ENCODE measurements around the gene CACNA1D. TPM values are rescaled to one million over a fixed set of nuclear protein-coding genes. Genes with fewer than 3 reads are reported as not detected.

CACNA1D gene
- total RNA-seq, 3 donors from 2014 or later: 0.96 to 50.3 (median 32.1) TPM

- Histone ChIP-seq H3K9me3 (no peaks in the 10 kb centered on the region), H3K27ac (no peak overlapping the region), H3K27me3 (no peaks in the 10 kb centered on the region), H3K4me3 (no peak overlapping the region), H3K4me1 (no peaks in the 10 kb centered on the region), H3K36me3 (no peaks in the 10 kb centered on the region)
- intact Hi-C loops (cut with DNase I; ENCODE audit: low total_unique reads): loop anchor here (10.0 kb wide), 1 partner anchor 1312 kb away; no protein-coding TSS in a partner anchor
- TF ChIP-seq CTCF (IDR thresholded peaks at IDR 0.05) (no peak), POLR2A (IDR thresholded peaks at IDR 0.05) (no peak), POLR2AphosphoS5 (IDR thresholded peaks at IDR 0.05) (no peak)
- no peak for DNase-seq (ENCODE audit: low spot score in 2 of 2)
These were observed 208.5 kb downstream of the CACNA1D start for GRCh38 chr3:53702776-53703530.

GRCh38 chr3:53703630-53704362 is 209.4 kb downstream of the CACNA1D start:
- intact Hi-C loops (cut with DNase I; ENCODE audit: low total_unique reads): loop anchor here (10.0 kb wide), 1 partner anchor 1311 kb away; no protein-coding TSS in a partner anchor
- Histone ChIP-seq H3K4me3 (no peak overlapping the region), H3K27me3 (no peaks in the 10 kb centered on the region), H3K4me1 (no peaks in the 10 kb centered on the region), H3K27ac (no peak overlapping the region), H3K36me3 (no peaks in the 10 kb centered on the region), H3K9me3 (no peaks in the 10 kb centered on the region)
- DNase-seq (ENCODE audit: low spot score in 2 of 2): no peak
- TF ChIP-seq POLR2AphosphoS5 (IDR thresholded peaks at IDR 0.05) (no peak), POLR2A (IDR thresholded peaks at IDR 0.05) (no peak), CTCF (IDR thresholded peaks at IDR 0.05) (no peak)

- intact Hi-C loops (cut with DNase I; ENCODE audit: low total_unique reads): loop anchor here (10.0 kb wide), 1 partner anchor 1310 kb away; no protein-coding TSS in a partner anchor
- Histone ChIP-seq H3K4me3 (no peak overlapping the region), H3K27ac (no peak overlapping the region), H3K36me3 (no peaks in the 10 kb centered on the region), H3K9me3 (no peaks in the 10 kb centered on the region), H3K27me3 (no peaks in the 10 kb centered on the region), H3K4me1 (no peaks in the 10 kb centered on the region)
- no peak for DNase-seq (ENCODE audit: low spot score in 2 of 2)
- no peak for TF ChIP-seq CTCF (IDR thresholded peaks at IDR 0.05)
These were observed 209.9 kb downstream of the CACNA1D start for GRCh38 chr3:53704363-53704725.

- Histone ChIP-seq H3K4me3 (no peak overlapping the region), H3K27ac (no peak overlapping the region), H3K4me1 (no peaks in the 10 kb centered on the region), H3K9me3 (no peaks in the 10 kb centered on the region), H3K27me3 (no peaks in the 10 kb centered on the region), H3K36me3 (no peaks in the 10 kb centered on the region)
- DNase-seq (ENCODE audit: low spot score in 2 of 2): no peak
- TF ChIP-seq POLR2A (IDR thresholded peaks at IDR 0.05) (no peak), CTCF (IDR thresholded peaks at IDR 0.05) (no peak), POLR2AphosphoS5 (IDR thresholded peaks at IDR 0.05) (no peak)
- intact Hi-C loops (cut with DNase I; ENCODE audit: low total_unique reads): loop anchor here (10.0 kb wide), 1 partner anchor 1310 kb away; no protein-coding TSS in a partner anchor
These were observed 210.8 kb downstream of the CACNA1D start for GRCh38 chr3:53705024-53705745.
